WTC11 (cell line): ENCODE measurements around the gene MIEF2.

Experiments used
- CREM ChIP-seq: sonication (generic); formaldehyde crosslinking; IDR thresholded peaks from 2 replicates; pipeline ENCODE4 v1.8.1; 2022; ENCODE audit warnings: mild to moderate bottlenecking, missing genetic modification reagents, moderate library complexity
- CTCF ChIP-seq: fragments of 200-600 bp; IDR thresholded peaks from 2 replicates; pipeline ENCODE4 v1.8.0; 2022; ENCODE audit warnings: antibody characterized with exemption
- E2F4 ChIP-seq: sonication (generic); formaldehyde crosslinking; IDR thresholded peaks from 2 replicates; pipeline ENCODE4 v1.8.1; 2022; ENCODE audit warnings: low read depth, mild to moderate bottlenecking, moderate library complexity, missing genetic modification reagents, borderline replicate concordance
- IRF1 ChIP-seq: sonication (generic); formaldehyde crosslinking; IDR thresholded peaks from 2 replicates; pipeline ENCODE4 v1.8.0; 2023; ENCODE audit warnings: missing genetic modification reagents
- SMAD3 ChIP-seq: sonication (generic); formaldehyde crosslinking; IDR thresholded peaks from 2 replicates; pipeline ENCODE4 v1.8.0; 2022; ENCODE audit warnings: missing genetic modification reagents, mild to moderate bottlenecking, borderline replicate concordance
- ZNF281 ChIP-seq: sonication (generic); formaldehyde crosslinking; IDR thresholded peaks from 2 replicates; pipeline ENCODE4 v1.8.0; 2023; ENCODE audit warnings: mild to moderate bottlenecking, missing genetic modification reagents

GRCh38 chr17:18291718-18292540, 31.5 kb downstream of the MIEF2 start:
- TF ChIP-seq CTCF (no peak), E2F4 (CRISPR knock-in tag) (no peak), SMAD3 (CRISPR knock-in tag) (no peak), CREM (CRISPR knock-in tag) (no peak), ZNF281 (no peak), IRF1 (CRISPR knock-in tag) (no peak)
